Thyroid gland (tissue), 4 donors: ENCODE results near the gene TOP1. TPM values are rescaled to one million over a fixed set of nuclear protein-coding genes. Genes with fewer than 3 reads are reported as not detected.
A peak's percentile ranks its signal among the peaks of the same experiment; 100 is the strongest.

ENCODE experiments used
- DNase-seq, 2 donors: peaks; one replicate each; pipeline ENCODE4 v3.0.0-alpha.2; 2019
- H3K27ac ChIP-seq, 3 donors: fragments of 200-600 bp; sonication (generic); 1 replicate in 2 of 3; 2 replicates in 1 of 3; pipeline ENCODE4 v1.5.1; 2016 to 2019; ENCODE audit warnings: mild to moderate bottlenecking in 1 of 3, moderate library complexity in 1 of 3
- H3K27me3 ChIP-seq: fragments of 200-600 bp; sonication (generic); one replicate; pipeline ENCODE4 v1.5.1; 2019
- H3K36me3 ChIP-seq, 2 donors: fragments of 200-600 bp; sonication (generic); one replicate each; pipeline ENCODE4 v1.5.1; 2016 to 2019
- H3K4me1 ChIP-seq, 2 donors: fragments of 200-600 bp; sonication (generic); one replicate each; pipeline ENCODE4 v1.5.1; 2017 to 2019
- H3K4me3 ChIP-seq, 3 donors: fragments of 200-600 bp; sonication (generic); replicated peaks in 1 of 3; 1 replicate in 2 of 3; 2 replicates in 1 of 3; pipeline ENCODE4 v1.5.1; 2016; ENCODE audit warnings: mild to moderate bottlenecking in 1 of 3
- H3K9me3 ChIP-seq: fragments of 200-600 bp; sonication (generic); one replicate; pipeline ENCODE4 v1.5.1; 2017
- CTCF ChIP-seq, 6 experiments: fragments of 200-600 bp in 3 of 6; fragments of 450-650 bp in 3 of 6; sonication (generic) in 3 of 6; IDR thresholded peaks; one replicate each; pipeline ENCODE4 v1.5.1; 2016 to 2019; ENCODE audit warnings: antibody characterized with exemption in 6 of 6, mild to moderate bottlenecking in 2 of 6, inconsistent platforms in 1 of 6, moderate library complexity in 1 of 6
- POLR2A ChIP-seq, 2 donors: fragments of 450-650 bp; IDR thresholded peaks; one replicate each; pipeline ENCODE4 v1.6.1; 2017; ENCODE audit warnings: antibody characterized with exemption in 2 of 2, mild to moderate bottlenecking in 2 of 2, moderate library complexity in 1 of 2
- WGBS, 2 donors: methylation state at CpG; one replicate each; pipeline ENCODE4 v1.1.5; 2017; 5-methylcytosine and 5-hydroxymethylcytosine counted together
- intact Hi-C: fragments of 100-400 bp; cut with DNase I; formaldehyde crosslinking; loops from one replicate; pipeline ENCODE4 v1.15.1; 2023
- total RNA-seq, 4 donors: library from RNA; depleted of rRNA; stranded (reverse); fragments of >200 nt; gene quantifications; one replicate each; pipeline ENCODE4 v1.2.3, GENCODE V29; 2016

Gene TOP1
- total RNA-seq, 4 donors from 2014 or later: 31.3 to 46.3 (median 41.4) TPM

DNA sequence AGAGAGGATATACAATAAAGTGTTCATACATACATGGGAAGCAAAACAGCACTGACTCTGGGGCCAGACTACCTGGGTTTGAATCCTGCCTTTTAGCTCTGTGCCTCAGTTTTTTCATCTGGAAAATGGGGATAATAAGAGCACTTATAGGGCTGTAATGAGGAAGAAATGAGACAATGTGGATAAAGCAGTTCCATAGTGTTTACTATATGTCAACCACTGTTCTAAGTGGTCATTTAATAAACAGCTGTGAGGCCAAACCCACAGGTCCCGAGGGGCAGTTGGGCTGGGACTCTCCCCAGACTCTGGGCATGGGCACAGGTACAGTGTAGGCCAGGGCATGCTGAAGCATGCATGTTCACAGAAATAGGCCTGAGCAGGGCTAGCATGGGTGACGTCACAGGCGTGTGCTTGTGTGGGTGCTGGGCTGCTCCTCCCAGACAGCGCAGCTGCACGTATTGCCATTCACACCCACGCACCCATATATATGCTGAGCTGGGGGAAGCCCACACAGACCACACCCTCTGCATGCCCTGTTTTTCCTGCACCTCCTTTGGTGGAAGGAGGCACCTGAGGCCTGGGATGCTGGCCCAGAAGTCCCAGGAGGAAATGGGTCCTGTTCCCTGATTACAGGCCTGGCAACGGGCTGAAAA is 105.2 kb downstream of the TOP1 start:
- 88 to 94% methylated on average over 7 of the region's 7 CpGs for WGBS, 2 donors
- H3K4me3 ChIP-seq: no peak overlapping the region
- no peak overlapping the region for H3K27ac ChIP-seq
- no peak for DNase-seq
- peaks cover 7 to 8% of the 10 kb centered on the region in 2 donors for H3K4me1 ChIP-seq
- TF ChIP-seq CTCF (IDR thresholded peaks at IDR 0.05) (no peak), POLR2A (IDR thresholded peaks at IDR 0.05) (no peak)
- no peaks in the 10 kb centered on the region for H3K36me3 ChIP-seq
- no peaks in the 10 kb centered on the region for H3K27me3 ChIP-seq
- no peaks in the 10 kb centered on the region for H3K9me3 ChIP-seq
- intact Hi-C loops: no loop called here

DNA sequence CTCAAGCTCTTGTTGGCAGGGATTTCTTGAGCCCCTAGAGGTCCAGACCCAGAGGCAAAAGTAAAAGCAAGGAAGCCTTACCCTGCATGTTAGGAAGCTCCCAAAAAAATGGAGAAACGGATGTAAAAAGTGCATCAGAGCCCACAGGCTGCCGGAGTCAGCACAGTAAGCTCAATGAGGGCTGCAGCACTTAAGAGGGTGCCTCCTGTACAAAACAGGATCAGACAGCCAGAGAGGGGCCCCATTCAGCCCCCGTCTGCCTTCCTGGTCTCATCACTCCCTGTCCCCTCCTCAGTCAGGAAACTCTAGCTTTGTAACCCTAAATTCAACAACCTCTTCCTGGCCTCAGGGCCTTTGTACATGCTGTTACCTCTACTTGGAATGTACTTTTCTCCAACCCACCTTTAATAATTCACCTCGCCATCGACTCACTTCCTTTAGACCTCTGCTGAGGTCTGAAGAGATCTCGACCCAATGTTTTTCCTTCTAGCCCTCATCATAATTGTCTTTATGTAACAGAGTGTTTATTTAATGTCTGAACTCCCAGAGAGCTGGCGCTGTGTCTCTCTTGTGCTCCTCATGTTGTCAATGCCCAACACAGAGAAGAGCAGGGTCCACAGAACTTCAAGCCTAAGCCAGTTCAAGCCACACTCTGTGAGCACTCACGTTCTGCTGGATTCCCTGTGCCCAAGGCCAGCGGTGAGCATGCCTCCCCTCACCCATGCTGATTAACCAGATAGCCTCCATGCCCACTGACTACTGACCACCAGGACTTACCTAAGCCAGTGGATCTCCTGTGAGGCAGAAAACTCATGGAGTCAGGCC is 106.0 kb downstream of the TOP1 start:
- Histone ChIP-seq H3K4me1 (peaks cover 14 to 15% of the 10 kb centered on the region in 2 donors), H3K27ac (no peak overlapping the region), H3K27me3 (no peaks in the 10 kb centered on the region), H3K4me3 (no peak overlapping the region), H3K9me3 (no peaks in the 10 kb centered on the region), H3K36me3 (no peaks in the 10 kb centered on the region)
- intact Hi-C loops: loop anchor here (5.0 kb wide), 1 partner anchor 38 kb away; no protein-coding TSS in a partner anchor
- TF ChIP-seq POLR2A (IDR thresholded peaks at IDR 0.05): no peak
- no peak for TF ChIP-seq CTCF (IDR thresholded peaks at IDR 0.05)
- DNase-seq: no peak
- 78 to 88% methylated on average over 9 of the region's 9 CpGs for WGBS, 2 donors

DNA sequence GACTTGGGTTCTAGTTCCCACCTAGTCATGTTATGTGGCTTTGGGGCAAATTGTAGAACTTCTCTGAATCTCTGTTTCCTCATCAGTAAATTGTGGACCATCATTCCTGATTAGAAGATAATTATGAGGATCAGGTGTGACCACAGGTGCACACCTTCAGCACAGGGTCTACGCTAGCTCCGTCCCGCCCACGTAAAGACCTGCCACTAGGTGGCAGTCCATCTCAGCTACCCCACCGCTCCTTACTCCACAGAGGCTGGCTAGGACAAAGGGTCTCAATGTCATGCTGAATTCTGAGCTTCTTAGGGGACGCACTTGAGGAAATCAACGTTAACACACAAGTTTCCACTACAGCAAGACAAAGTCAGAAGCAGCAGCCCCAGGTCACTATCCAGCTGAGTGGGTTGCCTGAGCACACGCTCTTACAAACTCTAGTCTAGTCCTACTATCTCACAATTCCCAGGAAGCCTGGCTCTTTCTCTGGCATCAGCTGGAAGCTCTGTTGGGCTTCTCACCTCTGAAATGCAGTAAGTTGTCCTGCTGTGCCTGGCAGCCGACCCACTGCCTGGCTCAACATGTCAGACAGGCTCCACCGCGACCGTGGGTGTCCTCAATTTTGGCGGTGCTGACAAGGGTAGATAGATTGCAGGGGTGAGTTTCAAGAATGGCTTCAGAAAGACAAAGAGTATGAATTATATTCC is 106.7 kb downstream of the TOP1 start:
- no peaks in the 10 kb centered on the region for H3K9me3 ChIP-seq
- peak; percentile 41 to 45 for DNase-seq
- intact Hi-C loops: loop anchor here (5.0 kb wide), 1 partner anchor 37 kb away; no protein-coding TSS in a partner anchor

DNA sequence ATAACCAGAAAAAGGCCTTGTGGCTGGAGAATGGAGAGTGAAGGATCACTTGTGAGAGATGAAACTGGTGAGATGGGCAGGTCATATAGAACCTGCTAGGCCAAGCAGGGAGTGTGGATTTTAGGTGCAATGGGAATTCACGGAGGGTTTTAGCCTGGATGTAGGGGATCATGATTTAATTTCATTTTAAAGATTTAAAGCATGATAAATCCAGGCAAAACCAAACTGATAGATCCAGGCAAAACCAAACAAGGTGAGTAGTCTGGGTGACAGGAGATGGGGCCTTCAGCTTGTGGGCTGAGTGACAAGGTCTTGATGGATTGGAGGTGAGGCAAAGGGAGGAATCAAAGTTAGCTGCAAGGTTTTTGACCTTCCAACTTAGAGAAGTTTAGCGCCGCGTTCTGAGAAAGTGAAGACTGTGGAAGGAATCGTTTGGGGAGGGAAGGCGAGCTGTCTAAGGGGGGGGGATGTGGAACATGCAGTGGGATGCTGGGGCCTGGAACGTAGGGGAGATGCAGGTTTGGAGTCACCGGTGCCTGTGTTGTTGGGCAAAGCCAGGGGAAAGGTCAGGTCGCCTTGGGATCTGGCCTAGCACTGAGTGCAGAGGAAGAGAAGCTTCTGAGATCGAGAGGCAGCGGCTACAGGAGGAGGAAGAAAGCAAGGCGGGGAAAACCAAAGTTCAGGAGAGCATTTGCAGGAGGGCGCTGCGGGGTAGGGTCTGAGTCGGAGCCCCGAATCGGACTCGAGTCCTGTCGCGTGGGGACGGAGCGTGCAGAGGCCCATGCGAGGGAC is 107.5 kb downstream of the TOP1 start:
- intact Hi-C loops: loop anchor here (5.0 kb wide), 1 partner anchor 36 kb away; no protein-coding TSS in a partner anchor
- H3K27ac ChIP-seq: peak overlapping the region; percentile 89 to 98 (median 96)
- 38 to 43% methylated on average over 22 to 23 of the region's 23 CpGs for WGBS, 2 donors

More for the DNA sequence above, 106.7 kb downstream of the TOP1 start:
- peaks cover 21 to 22% of the 10 kb centered on the region in 2 donors for H3K4me1 ChIP-seq
- TF ChIP-seq CTCF (IDR thresholded peaks at IDR 0.05): peak; percentile 40 to 76 (median 62)
- no peak for TF ChIP-seq POLR2A (IDR thresholded peaks at IDR 0.05)
- WGBS, 2 donors: 62 to 65% methylated on average over 13 of the region's 13 CpGs
- H3K36me3 ChIP-seq: no peaks in the 10 kb centered on the region
- H3K4me3 ChIP-seq: no peak overlapping the region
- H3K27me3 ChIP-seq: no peaks in the 10 kb centered on the region
- H3K27ac ChIP-seq: no peak overlapping the region

More for the DNA sequence above, 107.5 kb downstream of the TOP1 start:
- Histone ChIP-seq H3K9me3 (no peaks in the 10 kb centered on the region), H3K4me1 (peaks cover 29 to 30% of the 10 kb centered on the region in 2 donors), H3K27me3 (no peaks in the 10 kb centered on the region), H3K4me3 (peak overlapping the region; percentile 69 to 93 (median 93)), H3K36me3 (no peaks in the 10 kb centered on the region)
- no peak for TF ChIP-seq POLR2A (IDR thresholded peaks at IDR 0.05)
- no peak for TF ChIP-seq CTCF (IDR thresholded peaks at IDR 0.05)
- no peak for DNase-seq
